WTC11 (cell line): ENCODE results near the gene CRIP2.

Source experiments
- ATF2 ChIP-seq: sonication (generic); formaldehyde crosslinking; IDR thresholded peaks from 2 replicates; pipeline ENCODE4 v1.8.1; 2022; ENCODE audit warnings: low read depth, missing genetic modification reagents, borderline replicate concordance
- CREM ChIP-seq: sonication (generic); formaldehyde crosslinking; IDR thresholded peaks from 2 replicates; pipeline ENCODE4 v1.8.1; 2022; ENCODE audit warnings: mild to moderate bottlenecking, missing genetic modification reagents, moderate library complexity

GRCh38 chr14:105487986-105488777 is 13.6 kb downstream of the CRIP2 start:
- TF ChIP-seq ATF2 (CRISPR knock-in tag) (no peak), CREM (CRISPR knock-in tag) (no peak)
